ENCODE measurements around the gene DOCK1.

DOCK1 gene

DNA sequence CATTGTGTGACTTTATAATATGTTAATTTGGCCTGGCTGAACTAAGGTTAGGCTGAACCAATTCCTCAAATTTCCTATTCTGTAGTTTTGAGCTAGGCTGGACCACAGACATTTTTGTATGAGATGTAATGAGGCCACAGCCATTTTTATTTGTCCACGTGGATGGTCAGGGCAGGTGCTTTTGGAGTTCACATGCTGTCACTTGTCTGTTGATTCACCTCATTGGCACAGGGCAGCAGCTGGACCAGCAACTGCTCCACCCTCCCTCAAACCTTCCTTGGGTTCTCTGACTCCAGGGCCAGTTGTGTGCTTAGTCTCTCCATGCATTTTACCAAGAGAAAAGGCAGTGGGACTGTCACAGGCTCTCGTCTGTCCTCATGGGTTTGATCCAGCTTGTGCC lies 567.7 kb downstream of the DOCK1 start:
- no peak for DNase-seq (ENCODE audit: extremely low read depth in 1 of 2, low read depth in 1 of 2)

DNA sequence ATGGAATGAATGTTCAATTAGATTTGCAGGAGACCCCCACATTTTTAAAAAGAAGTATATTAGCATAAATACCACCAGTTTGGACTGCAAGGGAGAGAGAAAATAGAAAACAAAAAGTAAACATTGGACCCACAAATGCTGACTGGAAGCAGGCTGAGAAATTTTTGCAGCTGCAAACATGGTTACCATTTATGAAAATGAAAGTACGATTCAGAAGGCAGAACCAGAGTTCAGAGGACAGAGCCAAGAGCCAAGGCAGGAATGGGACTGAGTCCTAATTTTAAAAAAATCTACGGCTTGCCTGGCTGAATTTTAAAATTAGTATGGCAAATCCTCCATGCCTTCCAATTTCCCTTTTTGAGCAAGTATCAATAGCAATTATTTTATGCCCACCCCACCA lies 569.3 kb downstream of the DOCK1 start:
- no peak for DNase-seq (ENCODE audit: extremely low read depth in 1 of 2, low read depth in 1 of 2)

DNA sequence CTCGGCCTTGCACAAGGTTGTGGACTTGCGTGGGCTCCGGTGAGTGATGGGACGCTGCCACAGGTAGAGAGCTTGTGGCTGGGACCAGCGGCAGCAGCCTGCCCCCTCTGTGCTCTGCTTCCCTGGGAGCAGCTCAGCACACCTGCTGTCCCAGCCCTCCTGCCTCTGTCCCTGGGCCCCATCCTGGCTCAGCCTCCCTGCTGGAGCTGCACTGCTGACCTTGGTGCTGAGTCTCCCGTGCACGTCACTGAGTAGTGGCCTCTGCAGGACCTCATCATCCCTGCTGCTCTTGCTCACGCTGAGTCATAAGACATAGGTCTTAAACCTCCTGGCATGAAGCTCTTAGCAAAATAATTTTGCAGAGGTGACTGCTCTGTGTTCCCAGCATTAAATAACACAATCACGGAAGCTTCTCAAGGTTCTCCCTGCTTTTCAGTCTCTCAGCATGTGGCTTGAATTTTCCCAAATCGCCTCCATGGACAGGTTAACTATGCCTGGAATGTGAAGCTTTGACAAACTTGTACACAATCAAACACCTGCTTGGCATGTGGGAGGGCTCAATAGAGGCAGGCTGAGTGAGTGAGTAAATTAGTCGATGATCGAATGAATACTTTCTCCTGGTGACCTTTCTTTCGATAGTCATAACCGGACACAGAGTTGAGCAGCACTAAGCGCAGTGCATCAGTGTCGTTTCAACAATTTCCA lies 580.1 kb downstream of the DOCK1 start:
- DNase-seq (ENCODE audit: extremely low read depth in 1 of 2, low read depth in 1 of 2) = no peak

DNA sequence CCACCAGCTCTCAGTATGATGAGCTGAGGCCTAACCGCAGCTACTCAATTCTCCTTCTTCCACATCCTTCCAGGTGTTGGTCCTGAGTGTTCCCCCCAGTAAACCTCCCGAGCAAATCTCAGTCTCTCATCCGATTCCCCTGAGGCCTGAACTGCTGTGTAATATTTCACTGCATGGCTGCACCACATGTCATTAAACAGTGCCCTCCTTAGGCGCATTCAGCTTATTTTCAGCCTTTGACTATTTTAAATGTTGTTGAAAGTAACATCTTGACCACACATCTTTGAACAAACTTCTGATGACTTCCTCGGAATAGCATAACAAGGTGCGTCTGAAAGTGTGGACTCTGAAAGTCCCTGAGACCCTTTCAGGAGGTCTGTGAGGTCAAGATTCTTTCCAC lies 581.1 kb downstream of the DOCK1 start:
- no peak for DNase-seq (ENCODE audit: extremely low read depth in 1 of 2, low read depth in 1 of 2)

DNA sequence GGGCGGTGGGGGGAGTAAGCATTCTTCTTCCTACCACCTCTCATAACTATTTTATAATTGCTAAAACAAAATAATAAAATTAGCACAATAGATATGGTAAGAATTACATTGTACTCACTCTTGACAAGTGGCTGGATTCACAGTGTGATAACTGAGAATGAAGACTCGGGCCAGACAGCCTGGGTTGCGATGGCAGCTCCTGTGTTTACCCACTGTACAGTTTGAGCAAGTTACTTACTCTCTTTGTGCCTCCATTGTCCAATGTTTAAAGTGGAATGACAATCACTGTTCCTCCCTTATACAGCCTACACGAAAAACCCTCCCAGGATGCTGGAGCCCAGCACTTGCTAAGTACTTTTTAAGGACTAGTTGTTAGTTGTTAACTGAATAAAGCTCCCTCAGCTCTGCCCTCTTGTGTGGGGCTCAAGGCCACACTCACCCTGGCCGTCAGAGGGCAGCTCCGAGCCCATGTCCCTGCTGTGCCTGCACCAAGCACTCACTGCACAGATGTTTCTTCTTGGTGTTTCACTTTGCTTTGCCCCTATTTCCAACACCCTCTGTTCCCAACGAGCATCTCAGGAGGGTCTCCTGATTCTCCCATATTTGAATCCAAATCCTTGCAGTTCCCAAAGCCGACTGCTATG lies 587.5 kb downstream of the DOCK1 start:
- DNase-seq (ENCODE audit: extremely low read depth in 1 of 2, low read depth in 1 of 2) = no peak

DNA sequence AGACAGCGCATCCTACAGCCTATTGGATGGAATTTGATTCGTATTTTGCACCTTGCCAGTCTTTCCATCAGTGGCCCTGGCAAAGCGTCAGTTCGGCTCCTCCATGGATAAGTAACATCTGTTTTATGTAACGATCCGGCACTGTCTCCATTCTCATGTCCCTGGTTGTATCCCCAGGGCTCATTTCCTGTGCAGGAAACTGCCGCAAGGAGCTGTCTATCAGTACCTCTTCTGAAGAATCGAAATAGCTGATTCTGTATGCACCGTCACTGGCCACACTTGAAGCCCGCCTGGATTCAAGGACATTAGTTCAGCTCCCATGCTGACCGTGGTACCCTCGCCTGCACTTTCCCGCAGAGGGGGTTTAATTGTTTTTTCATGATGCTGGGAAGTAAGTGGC lies 590.8 kb downstream of the DOCK1 start:
- no peak for DNase-seq (ENCODE audit: extremely low read depth in 1 of 2, low read depth in 1 of 2)

DNA sequence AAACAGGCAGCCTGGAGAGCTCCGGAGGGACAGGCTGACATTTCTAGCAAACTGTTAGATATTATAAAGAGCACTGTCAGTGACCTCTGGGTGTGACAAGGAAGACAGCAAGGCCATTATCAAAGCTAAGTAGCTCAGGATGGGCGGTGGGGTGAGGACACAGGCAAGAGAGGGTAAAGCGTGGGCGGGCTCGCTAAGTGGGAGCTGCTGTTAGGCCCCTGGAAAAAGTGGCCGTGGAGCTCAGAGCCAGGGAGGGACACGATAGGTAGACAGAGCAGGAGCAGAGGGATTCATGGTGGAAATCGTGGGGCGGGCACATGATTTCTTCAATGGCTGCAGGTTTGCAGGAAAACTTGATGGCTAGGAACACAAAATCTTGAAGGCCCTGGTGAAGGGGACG lies 592.5 kb downstream of the DOCK1 start:
- DNase-seq (ENCODE audit: extremely low read depth in 1 of 2, low read depth in 1 of 2) = no peak

DNA sequence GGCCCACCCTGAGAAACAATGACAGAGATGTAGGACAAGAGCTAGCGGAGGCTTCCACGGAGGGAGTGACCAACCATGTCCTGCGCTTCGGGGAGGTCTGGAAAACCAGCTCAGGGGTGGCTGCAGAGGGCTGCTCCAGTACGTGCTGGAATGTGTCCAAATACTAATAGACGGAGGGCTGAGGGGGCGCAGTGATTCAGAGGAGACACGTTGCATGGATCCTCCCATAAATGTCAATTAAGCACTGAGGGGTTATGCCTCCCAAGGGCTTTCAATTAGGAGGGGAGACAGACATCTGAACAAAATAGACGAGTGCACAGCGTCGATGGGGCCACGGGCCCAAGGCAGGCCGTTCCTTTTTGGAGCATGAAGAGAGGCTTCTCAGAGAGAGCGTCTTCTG lies 592.9 kb downstream of the DOCK1 start:
- DNase-seq (ENCODE audit: extremely low read depth in 1 of 2, low read depth in 1 of 2) = no peak

DNA sequence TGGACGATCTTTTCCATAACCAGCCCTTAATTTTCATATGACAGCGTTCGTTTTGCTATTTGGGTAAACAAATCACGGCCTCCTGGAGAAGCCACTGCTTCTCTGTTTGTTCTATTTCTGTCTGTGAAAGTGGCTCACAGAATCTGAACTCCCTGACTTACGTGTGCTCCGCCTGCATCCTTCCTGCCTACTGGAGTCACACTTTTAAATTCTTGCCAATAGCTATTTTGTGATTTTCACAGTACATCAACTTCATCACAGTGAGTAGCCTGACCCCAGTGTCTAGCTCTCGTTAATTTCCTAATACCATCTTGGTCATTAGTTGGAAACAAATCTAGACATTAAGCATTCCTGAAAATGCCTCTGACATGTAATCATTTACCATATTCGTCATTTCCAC lies 594.9 kb downstream of the DOCK1 start:
- no peak for DNase-seq (ENCODE audit: extremely low read depth in 1 of 2, low read depth in 1 of 2)
